RWPE1 (cell line): ENCODE results near the gene CCL4L2.
"Not testable (repeated sequence)": the region's sequence is repeated elsewhere in the genome, so short reads cannot be mapped to it uniquely, and the experiment has no call there.

Experiments
- CTCF ChIA-PET: fragments of 350-600 bp; sonication (Branson Sonifier 250); formaldehyde crosslinking; extraction: SDS; loops from one replicate; lab custom pipeline; 2021; lab: Yijun Ruan, JAX
- POLR2A ChIA-PET: fragments of 400-600 bp; formaldehyde crosslinking; extraction: SDS; loops from one replicate; lab custom pipeline; 2020; ENCODE audit warnings: antibody characterized with exemption; ENCODE audit not compliant: low non-redundant PET; lab: Yijun Ruan, JAX
- DNase-seq: peaks from one replicate; pipeline ENCODE4 v3.0.0; 2012; ENCODE audit warnings: low spot score
- H3K27ac ChIP-seq: fragments of 450-650 bp; 2 replicates; pipeline ENCODE4 v1.5.1; 2017
- CTCF ChIP-seq: fragments of 450-650 bp; conservative IDR thresholded peaks from 2 replicates; pipeline ENCODE4 v1.5.1; 2017; ENCODE audit warnings: low read depth, mild to moderate bottlenecking

The CCL4L2 gene

DNA sequence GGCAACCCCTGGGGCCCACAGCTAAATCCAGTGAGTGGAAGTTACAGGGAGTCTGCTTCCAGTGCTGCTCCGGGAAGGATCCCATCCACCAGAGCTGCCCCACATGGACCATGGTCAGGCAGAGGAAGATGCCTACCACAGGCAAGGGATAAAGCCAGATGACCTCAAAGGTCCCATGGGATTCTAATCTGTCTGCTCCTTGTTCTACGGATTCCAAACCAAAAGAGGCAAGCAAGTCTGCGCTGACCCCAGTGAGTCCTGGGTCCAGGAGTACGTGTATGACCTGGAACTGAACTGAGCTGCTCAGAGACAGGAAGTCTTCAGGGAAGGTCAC, 1.4 kb downstream of the CCL4L2 start:
- H3K27ac ChIP-seq, result no peak overlapping the region
- ChIA-PET POLR2A (no interaction called here), CTCF (no interaction called here)
- no peak for DNase-seq
- TF ChIP-seq CTCF, result no peak

DNA sequence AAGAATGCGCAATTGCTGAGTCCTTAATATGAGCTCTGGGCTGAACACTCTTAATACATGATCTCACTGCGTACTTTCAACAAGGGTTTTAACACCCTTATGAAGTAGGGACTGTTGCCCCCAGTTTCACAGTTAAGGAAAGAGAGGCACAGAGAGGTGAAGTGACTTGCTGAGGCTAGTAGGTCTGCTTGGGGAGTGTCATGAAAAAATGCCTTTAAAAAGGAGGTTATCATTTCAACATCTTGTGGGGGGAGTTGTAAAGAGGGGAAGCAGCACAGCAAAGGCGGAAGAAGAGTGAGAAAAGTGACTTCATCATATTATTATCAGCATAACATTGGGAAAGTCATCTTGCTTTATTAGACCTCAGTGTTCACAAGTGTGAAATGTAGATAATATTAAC, 2.1 kb downstream of the CCL4L2 start:
- H3K27ac ChIP-seq, result no peak overlapping the region
- ChIA-PET POLR2A (no interaction called here), CTCF (no interaction called here)
- no peak for DNase-seq
- no peak for TF ChIP-seq CTCF

DNA sequence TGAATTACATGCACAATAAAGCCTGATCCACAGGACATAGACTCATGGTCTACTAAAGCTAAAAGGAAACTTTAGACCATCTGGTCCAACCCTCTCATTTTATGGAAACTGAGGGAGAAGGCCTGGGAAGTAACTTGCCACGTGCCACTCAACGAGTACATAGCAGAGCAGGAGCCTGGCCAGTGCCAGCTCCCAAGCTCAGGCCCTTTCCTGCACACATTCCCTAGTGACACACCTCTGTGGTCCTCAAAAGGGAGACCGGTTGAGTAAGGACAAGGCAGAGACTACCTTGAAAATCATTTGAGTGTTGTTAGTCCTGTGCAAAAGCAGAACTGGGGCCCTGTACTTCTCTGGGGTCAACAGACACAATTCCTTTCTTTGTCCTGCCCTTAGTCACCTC, 2.8 kb downstream of the CCL4L2 start:
- TF ChIP-seq CTCF, result no peak
- DNase-seq, result no peak
- no peak overlapping the region for H3K27ac ChIP-seq
- ChIA-PET CTCF (no interaction called here), POLR2A (no interaction called here)

- no peak for DNase-seq
- ChIA-PET CTCF (no interaction called here), POLR2A (no interaction called here)
- no peak for TF ChIP-seq CTCF
- H3K27ac ChIP-seq, result no peak overlapping the region
Measured at GRCh38 chr17:36214918-36215317, 4.1 kb downstream of the CCL4L2 start.

DNA sequence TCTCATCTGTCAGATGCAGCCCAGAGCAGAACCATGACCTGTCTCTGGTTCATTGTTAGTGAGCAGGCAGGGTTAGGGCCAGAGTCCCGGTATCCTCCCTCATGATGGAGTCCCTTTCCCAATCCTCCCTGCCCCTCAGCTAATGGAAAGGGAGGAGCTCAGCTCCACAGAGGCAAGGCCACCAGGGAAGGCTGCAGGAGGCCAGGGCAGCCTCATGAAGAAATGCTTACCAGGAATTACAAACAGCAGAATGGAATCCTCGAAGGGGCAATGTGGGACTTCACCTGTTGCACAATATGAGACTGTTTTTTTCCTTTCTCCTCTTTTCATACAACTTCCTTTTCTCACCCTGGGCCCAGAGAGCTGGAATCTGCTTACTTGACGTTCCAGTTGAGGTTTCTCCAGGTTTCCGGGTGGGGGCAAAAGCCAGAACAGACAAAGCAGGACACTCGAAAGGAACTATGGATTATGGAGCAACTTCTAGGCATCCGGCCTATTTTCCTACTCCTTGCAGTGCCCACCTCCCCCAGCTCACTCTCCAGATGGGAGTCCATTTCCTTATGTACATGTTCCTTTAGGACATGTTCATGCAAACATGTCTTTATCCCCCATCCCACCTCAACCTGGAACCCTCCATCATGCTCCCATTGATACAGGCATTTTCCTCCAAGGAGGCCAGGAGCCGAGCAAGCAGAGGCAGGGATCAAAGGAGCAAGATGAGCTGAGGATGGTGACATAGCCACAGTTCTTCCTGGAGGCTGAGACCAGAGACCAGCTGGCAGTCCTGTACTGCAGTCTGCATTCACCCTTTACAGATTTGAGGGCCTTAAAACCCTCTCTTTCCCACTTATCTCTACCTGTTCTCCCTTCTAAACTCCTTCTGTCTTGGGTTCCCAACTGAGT, 4.8 kb downstream of the CCL4L2 start:
- DNase-seq, H3K27ac ChIP-seq, POLR2A ChIA-PET: not testable (repeated sequence)
- CTCF ChIA-PET, result interaction anchor here (0.6 to 0.7 kb wide), 2 partner anchors 267 to 314 kb away, joined by 4 to 7 read pairs; no protein-coding TSS in a partner anchor

- POLR2A ChIA-PET, DNase-seq, H3K27ac ChIP-seq, CTCF ChIA-PET: not testable (repeated sequence)
Measured at GRCh38 chr17:36219556-36219955, 8.7 kb downstream of the CCL4L2 start.

DNA sequence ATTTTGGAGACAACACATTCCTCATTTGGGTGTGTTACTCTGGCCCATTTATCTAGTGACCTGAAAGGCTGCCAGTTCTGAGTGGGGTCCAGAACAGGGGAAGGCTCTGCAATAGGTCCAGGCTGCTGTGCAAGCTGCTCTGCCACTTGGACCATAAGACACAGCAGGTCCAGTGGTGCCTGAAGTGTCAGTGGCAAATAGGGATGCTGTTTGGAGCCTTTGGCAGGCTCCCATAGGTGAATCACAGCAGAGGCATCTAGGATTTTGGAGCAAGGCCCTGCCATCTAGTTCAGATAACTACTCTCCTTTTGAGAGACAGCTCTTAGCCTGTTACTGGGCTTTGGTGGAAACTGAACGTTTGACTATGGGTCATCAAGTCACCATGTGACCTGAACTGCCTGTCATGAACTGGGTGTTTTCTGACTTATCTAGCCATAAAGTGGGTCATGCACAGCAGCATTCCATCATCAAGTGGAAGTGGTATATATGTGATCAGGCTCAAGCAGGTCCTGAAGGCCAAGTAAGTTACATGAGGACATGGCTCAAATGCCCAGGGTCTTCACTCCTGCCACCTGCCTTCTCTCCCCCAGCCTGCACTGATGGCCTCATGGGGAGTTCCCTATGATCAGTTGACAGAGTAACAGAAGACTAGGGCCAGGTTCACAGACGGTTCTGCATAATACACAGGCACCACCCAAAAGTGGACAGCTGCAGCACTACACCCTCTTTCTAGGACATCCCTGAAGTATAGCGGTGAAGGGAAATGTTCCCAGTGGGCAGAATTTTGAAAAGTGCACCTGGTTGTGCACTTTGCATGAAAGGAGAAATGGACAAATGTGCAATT, 10.1 kb downstream of the CCL4L2 start:
- POLR2A ChIA-PET, DNase-seq, H3K27ac ChIP-seq, CTCF ChIA-PET: not testable (repeated sequence)

DNA sequence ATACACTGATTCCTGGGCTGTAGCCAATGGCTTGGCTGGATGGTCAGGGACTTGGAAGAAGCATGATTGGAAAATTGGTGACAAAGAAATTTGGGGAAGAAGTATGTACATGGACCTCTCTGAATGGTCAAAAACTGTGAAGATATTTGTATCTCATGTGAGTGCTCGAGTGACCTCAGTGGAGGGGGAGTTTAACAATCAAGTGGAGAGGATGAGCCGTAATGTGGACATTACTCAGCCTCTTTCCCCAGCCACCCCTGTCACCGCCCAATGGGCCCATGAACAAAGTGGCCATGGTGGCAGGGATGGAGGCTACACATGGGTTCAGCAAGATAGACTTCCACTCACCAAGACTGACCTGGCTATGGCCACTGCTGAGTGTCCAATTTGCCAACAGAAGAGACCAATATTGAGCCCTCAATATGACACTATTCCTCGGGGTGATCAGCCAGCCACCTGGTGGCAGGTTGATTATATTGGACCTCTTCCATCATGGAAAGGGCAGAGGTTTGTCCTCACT, 10.8 kb downstream of the CCL4L2 start:
- POLR2A ChIA-PET, DNase-seq, H3K27ac ChIP-seq, CTCF ChIA-PET: not testable (repeated sequence)

DNA sequence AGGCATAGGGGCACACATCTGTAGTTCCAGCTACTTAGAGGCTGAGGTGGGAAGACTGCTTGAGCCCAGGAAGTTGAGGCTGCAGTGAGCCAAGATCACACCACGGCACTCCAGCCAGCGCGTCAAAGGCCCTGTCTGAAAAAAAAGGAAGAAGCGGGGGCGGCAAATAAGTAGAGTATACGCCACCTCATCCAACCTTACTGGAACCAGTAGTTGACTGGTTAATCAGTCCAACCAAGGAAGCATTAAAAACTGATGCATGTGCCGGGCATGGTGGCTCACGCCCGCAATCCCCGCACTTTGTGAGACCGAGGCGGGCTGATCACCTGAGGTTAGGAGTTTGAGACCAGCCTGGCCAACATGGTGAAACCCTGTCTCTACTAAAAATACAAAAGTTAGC, 12.1 kb downstream of the CCL4L2 start:
- CTCF ChIA-PET, DNase-seq, H3K27ac ChIP-seq, POLR2A ChIA-PET: not testable (repeated sequence)

DNA sequence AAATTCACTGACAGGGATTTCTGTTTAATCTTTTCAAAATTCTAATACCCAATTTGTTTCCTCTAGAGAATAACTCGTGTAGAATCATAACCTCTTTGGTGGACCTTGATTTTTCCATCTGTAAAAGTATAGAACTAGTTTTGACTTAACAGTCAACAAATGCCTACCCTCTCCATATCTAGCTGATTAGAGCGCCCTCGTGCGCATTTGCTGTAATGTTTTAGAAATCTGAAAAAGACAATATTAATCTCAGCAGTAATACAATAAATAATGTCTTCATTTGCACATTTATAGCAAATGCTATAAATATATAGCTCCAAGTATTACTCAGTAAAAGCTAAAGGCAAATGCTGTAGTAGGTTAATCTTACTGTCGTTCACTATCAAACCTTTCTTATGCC, 18.8 kb downstream of the CCL4L2 start:
- DNase-seq, CTCF ChIA-PET, POLR2A ChIA-PET, H3K27ac ChIP-seq: not testable (repeated sequence)

DNA sequence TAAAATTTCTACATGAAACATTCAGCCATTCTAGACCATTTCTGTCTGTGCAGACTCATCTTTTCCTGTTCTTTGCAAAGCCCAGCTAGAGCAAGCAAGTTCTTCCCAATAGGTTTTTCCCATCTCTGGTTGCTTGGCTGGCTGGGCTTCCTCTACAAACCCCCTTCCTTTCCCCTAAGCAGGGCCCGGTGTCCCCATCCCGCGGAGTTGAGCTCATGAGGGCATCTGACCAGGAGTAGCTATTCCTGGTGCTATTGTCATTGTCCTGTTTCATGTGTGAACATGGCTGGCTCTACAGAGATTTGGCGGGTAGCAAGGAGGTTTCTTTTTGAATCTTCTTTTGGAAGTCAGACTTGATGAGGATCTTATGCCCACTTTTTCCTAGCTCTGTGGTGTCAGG, 31.2 kb downstream of the CCL4L2 start:
- DNase-seq, CTCF ChIA-PET, H3K27ac ChIP-seq, POLR2A ChIA-PET: not testable (repeated sequence)
